Measurements from ENCODE around the gene RNH1. TPM values are rescaled to one million over a fixed set of nuclear protein-coding genes. Genes with fewer than 3 reads are reported as not detected.
A peak's percentile ranks its signal among the peaks of the same experiment; 100 is the strongest.

Gene RNH1
- total RNA-seq, 1 donor from 2014 or later, result 142 TPM

DNA sequence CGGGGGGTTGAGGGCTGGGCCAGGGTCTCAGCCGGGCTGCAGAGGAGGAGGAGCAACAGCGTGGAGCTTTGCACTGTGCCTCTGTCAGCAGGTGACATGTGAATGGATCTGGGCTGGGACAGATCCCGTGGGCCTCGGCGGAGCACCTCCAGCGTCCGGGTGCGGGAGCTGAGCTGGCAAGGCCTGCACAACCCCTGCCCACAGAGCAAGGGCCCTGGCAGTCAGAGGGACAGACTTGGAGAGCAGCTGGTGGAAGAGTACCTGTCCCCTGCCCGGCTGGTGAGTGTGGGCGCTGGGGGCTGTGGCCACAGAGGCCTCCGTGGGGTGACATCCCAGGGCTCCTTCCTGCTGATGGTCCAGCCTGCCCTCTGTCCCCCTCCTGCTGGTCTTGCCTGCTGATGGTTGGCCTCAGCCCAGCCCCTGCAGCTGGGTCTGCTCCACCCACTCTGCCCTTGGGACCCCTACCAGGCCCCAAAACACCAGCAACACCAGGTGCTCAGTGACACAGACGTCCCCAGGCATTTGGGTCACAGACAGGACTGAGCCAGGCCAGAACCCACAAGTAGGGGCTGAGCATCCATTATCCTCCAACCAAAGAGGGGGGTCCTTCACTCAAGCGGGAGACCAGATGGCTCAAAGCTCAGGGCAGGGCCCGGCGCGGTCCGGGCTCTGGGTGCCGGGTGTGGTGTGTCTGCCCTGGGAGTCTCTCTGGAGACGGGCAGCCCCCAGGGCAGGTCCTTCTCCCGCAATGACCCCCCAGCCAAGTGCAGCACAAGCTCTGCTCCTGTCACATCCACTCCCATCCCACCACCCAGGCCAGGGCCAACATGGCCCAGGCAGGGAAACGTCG is 33.8 kb upstream of the RNH1 start:
- no peak overlapping the region for H3K4me3 ChIP-seq
- TF ChIP-seq, protein P1, sequence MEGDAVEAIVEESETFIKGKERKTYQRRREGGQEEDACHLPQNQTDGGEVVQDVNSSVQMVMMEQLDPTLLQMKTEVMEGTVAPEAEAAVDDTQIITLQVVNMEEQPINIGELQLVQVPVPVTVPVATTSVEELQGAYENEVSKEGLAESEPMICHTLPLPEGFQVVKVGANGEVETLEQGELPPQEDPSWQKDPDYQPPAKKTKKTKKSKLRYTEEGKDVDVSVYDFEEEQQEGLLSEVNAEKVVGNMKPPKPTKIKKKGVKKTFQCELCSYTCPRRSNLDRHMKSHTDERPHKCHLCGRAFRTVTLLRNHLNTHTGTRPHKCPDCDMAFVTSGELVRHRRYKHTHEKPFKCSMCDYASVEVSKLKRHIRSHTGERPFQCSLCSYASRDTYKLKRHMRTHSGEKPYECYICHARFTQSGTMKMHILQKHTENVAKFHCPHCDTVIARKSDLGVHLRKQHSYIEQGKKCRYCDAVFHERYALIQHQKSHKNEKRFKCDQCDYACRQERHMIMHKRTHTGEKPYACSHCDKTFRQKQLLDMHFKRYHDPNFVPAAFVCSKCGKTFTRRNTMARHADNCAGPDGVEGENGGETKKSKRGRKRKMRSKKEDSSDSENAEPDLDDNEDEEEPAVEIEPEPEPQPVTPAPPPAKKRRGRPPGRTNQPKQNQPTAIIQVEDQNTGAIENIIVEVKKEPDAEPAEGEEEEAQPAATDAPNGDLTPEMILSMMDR (IDR thresholded peaks at IDR 0.05; ENCODE audit: borderline replicate concordance), result no peak
- peaks cover 44% of the 10 kb centered on the region for H3K27me3 ChIP-seq (ENCODE audit: low read depth)
- peak; percentile 16 for DNase-seq
- H3K36me3 ChIP-seq, result no peaks in the 10 kb centered on the region
- intact Hi-C loops (cut with micrococcal nuclease), result no loop called here
- H3K27ac ChIP-seq (replicated peaks), result no peak overlapping the region
- H3K4me1 ChIP-seq, result peaks cover 21% of the 10 kb centered on the region
- no peaks in the 10 kb centered on the region for H3K9me3 ChIP-seq (replicated peaks)

DNA sequence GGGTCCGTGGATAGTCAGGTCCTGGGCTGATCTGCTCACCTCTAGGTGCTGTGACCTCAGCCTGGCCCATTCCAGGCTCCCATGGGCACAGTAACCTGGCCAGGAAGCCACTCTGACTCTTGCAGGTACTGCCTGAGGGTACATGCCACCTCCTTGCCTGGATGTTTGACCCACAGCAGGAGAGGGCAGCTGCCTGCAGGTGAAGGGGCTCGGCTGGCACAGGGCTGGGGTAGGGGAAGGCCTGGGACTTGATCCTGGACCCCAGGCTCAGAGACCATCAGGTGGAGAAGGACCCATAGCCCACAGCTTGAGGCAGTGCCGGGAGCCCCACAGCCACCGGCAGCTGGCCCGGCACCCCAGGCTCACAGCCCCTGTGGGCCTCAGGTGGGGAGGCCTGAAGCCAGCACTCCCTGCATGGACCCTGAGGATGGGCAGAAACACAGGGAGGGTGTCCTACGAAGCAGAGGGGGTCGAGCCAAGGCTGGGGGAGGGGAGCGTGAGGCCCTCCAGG is 33.0 kb upstream of the RNH1 start:
- TF ChIP-seq, protein P1 (IDR thresholded peaks at IDR 0.05; ENCODE audit: borderline replicate concordance), result no peak
- H3K27ac ChIP-seq (replicated peaks), result no peak overlapping the region
- no peaks in the 10 kb centered on the region for H3K36me3 ChIP-seq
- H3K9me3 ChIP-seq (replicated peaks), result no peaks in the 10 kb centered on the region
- H3K27me3 ChIP-seq (ENCODE audit: low read depth), result peaks cover 40% of the 10 kb centered on the region
- intact Hi-C loops (cut with micrococcal nuclease), result no loop called here
- peaks cover 23% of the 10 kb centered on the region for H3K4me1 ChIP-seq
- no peak overlapping the region for H3K4me3 ChIP-seq
- DNase-seq, result no peak

DNA sequence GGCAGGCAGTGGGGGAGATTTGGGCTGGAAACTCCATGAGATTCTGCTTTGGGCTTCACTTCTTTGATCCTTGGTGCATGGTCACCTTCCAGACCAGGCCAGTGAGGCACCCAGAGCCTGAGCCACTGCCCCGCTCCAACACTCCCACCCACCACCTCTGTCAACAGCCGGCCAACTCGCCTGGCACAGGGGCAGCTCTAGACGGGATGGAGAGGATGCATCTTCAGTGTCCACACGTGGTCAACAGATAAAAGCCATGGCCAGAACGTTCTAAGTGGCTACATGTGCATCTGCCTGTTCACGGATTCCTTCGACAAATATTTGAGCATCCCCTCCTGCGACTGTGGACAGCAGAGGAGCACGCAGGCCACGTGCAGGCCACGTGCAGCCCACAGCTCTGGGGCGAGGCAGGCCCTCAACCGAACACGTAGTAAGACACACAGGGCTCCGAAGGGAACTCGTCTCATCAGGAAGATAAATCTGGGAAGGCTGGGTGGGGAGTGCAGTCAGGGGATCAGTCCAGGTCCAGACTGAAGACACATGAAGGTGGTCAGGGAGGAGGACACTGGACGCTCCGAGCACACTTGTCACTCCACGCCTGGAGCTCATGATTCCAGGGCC is 31.5 kb upstream of the RNH1 start:
- H3K4me1 ChIP-seq, result peaks cover 37% of the 10 kb centered on the region
- DNase-seq, result peak; percentile 11
- TF ChIP-seq, protein P1 (IDR thresholded peaks at IDR 0.05; ENCODE audit: borderline replicate concordance), result no peak
- no peak overlapping the region for H3K27ac ChIP-seq (replicated peaks)
- no peaks in the 10 kb centered on the region for H3K9me3 ChIP-seq (replicated peaks)
- intact Hi-C loops (cut with micrococcal nuclease), result no loop called here
- H3K27me3 ChIP-seq (ENCODE audit: low read depth), result peaks cover 37% of the 10 kb centered on the region
- no peak overlapping the region for H3K4me3 ChIP-seq
- peaks cover 2% of the 10 kb centered on the region for H3K36me3 ChIP-seq

DNA sequence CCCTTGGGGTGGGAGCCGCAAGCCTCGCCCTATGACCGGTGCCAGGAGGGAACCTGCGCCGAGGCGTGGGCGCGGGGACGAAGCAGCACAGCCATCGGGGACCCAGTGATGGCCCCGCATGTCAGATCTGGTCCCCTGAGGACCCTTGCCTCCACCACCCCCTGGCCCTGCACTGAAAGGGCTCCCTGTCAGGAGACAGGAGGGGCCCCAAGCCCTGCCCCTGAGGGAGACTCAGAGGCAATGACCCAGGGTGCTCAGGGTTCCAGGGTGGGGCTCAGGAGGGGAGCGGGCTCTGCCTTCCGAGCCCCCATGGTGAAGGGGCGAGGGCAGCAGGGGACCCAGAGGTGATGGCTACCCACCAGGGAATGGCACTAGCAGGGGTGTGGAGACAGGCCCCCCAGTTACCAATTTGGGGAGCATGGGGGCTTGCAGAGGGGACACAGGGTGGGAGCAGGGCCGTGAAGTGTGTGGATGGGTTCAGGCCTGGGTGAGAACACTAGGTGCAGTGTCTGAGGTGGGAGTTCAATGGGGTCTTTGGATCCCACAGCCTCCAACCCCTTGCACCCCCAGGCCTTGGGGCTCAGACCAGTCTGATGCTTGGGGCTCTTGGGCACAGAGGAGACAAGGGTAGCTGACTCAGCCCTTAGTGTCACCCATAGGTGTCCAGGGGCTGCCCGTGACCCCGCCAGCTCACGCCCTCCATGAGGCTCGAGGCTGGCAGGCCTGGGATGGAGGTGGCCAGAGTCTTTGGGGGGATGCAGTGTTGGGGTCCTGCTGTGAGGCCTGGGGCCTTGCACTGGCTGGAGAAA is 30.8 kb upstream of the RNH1 start:
- Histone ChIP-seq H3K36me3 (peaks cover 9% of the 10 kb centered on the region), H3K9me3 (replicated peaks) (no peaks in the 10 kb centered on the region), H3K27me3 (ENCODE audit: low read depth) (peaks cover 37% of the 10 kb centered on the region), H3K4me1 (peaks cover 44% of the 10 kb centered on the region), H3K27ac (replicated peaks) (no peak overlapping the region), H3K4me3 (peak overlapping the region; percentile 94)
- intact Hi-C loops (cut with micrococcal nuclease), result no loop called here
- peak; percentile 11 for DNase-seq
- TF ChIP-seq, protein P1 (IDR thresholded peaks at IDR 0.05; ENCODE audit: borderline replicate concordance), result no peak
